ENCODE measurements around the gene PAPPA2. TPM values are rescaled to one million over a fixed set of nuclear protein-coding genes. Genes with fewer than 3 reads are reported as not detected.

The PAPPA2 gene
- total RNA-seq, 6 experiments from 2014 or later = 0.53 to 14.8 (median 2.9) TPM

GRCh38 chr1:176884286-176884685 is 421.3 kb downstream of the PAPPA2 start:
- no peaks in the 10 kb centered on the region for H3K36me3 ChIP-seq
- H3K27me3 ChIP-seq = no peaks in the 10 kb centered on the region
- H3K4me1 ChIP-seq = no peaks in the 10 kb centered on the region
- 17% methylated on average over 1 of the region's 4 CpGs for WGBS (ENCODE audit: insufficient coverage, low coverage, low lambda C conversion rate, missing lambda C conversion rate)
- ATAC-seq = no peak
- H3K9me3 ChIP-seq = no peaks in the 10 kb centered on the region
- no peak overlapping the region for H3K27ac ChIP-seq
- TF ChIP-seq CTCF (IDR thresholded peaks at IDR 0.05) = no peak
- no peak for TF ChIP-seq POLR2A (IDR thresholded peaks at IDR 0.05)
- H3K4me3 ChIP-seq = no peak overlapping the region
- no peak for DNase-seq
- intact Hi-C loops (cut with DNase I) = no loop called here

GRCh38 chr1:176884911-176885310 is 421.9 kb downstream of the PAPPA2 start:
- ATAC-seq = no peak
- intact Hi-C loops (cut with DNase I) = no loop called here
- no peak overlapping the region for H3K27ac ChIP-seq
- no peaks in the 10 kb centered on the region for H3K4me1 ChIP-seq
- WGBS (ENCODE audit: insufficient coverage, low coverage, low lambda C conversion rate, missing lambda C conversion rate) = 60% methylated on average over 1 of the region's 1 CpG
- no peaks in the 10 kb centered on the region for H3K27me3 ChIP-seq
- no peak overlapping the region for H3K4me3 ChIP-seq
- no peaks in the 10 kb centered on the region for H3K9me3 ChIP-seq
- no peak for DNase-seq
- TF ChIP-seq POLR2A (IDR thresholded peaks at IDR 0.05) (no peak), CTCF (IDR thresholded peaks at IDR 0.05) (no peak)
- H3K36me3 ChIP-seq = no peaks in the 10 kb centered on the region

- TF ChIP-seq CTCF (IDR thresholded peaks at IDR 0.05) = no peak
Observed at GRCh38 chr1:176885341-176885740, 422.4 kb downstream of the PAPPA2 start.

GRCh38 chr1:176885751-176886150 is 422.8 kb downstream of the PAPPA2 start:
- Histone ChIP-seq H3K9me3 (no peaks in the 10 kb centered on the region), H3K36me3 (no peaks in the 10 kb centered on the region), H3K4me3 (no peak overlapping the region), H3K27me3 (no peaks in the 10 kb centered on the region), H3K4me1 (no peaks in the 10 kb centered on the region), H3K27ac (no peak overlapping the region)
- ATAC-seq (no peak), DNase-seq (no peak)
- no peak for TF ChIP-seq POLR2A (IDR thresholded peaks at IDR 0.05)
- no peak for TF ChIP-seq CTCF (IDR thresholded peaks at IDR 0.05)
- WGBS (ENCODE audit: insufficient coverage, low coverage, low lambda C conversion rate, missing lambda C conversion rate) = 54% methylated on average over 2 of the region's 2 CpGs
- intact Hi-C loops (cut with DNase I) = no loop called here

More at GRCh38 chr1:176885341-176885740, 422.4 kb downstream of the PAPPA2 start:
- Histone ChIP-seq H3K9me3 (no peaks in the 10 kb centered on the region), H3K4me1 (no peaks in the 10 kb centered on the region), H3K27me3 (no peaks in the 10 kb centered on the region), H3K27ac (no peak overlapping the region), H3K36me3 (no peaks in the 10 kb centered on the region), H3K4me3 (no peak overlapping the region)
- intact Hi-C loops (cut with DNase I) = no loop called here
- 56% methylated on average over 3 of the region's 3 CpGs for WGBS (ENCODE audit: insufficient coverage, low coverage, low lambda C conversion rate, missing lambda C conversion rate)
- ATAC-seq (no peak), DNase-seq (no peak)

GRCh38 chr1:176888471-176889032 is 425.6 kb downstream of the PAPPA2 start:
- Histone ChIP-seq H3K4me3 (no peak overlapping the region), H3K9me3 (no peaks in the 10 kb centered on the region), H3K36me3 (no peaks in the 10 kb centered on the region), H3K27me3 (no peaks in the 10 kb centered on the region), H3K4me1 (no peaks in the 10 kb centered on the region), H3K27ac (no peak overlapping the region)
- ATAC-seq (no peak), DNase-seq (no peak)
- TF ChIP-seq POLR2A (IDR thresholded peaks at IDR 0.05) = no peak
- TF ChIP-seq CTCF (IDR thresholded peaks at IDR 0.05) = no peak
- intact Hi-C loops (cut with DNase I) = no loop called here
- WGBS (ENCODE audit: insufficient coverage, low coverage, low lambda C conversion rate, missing lambda C conversion rate) = 70% methylated on average over 3 of the region's 3 CpGs

All from right lobe of liver (tissue), 6 donors.